Tibial nerve (tissue), 3 donors: ENCODE measurements around the gene ETV6.

Experiments
- POLR2A ChIP-seq, 2 donors: fragments of 450-650 bp; IDR thresholded peaks; one replicate each; pipeline ENCODE4 v1.6.1; 2017; ENCODE audit warnings: antibody characterized with exemption in 2 of 2, mild to moderate bottlenecking in 2 of 2, moderate library complexity in 2 of 2
- TF ChIP-seq, protein P1 (sequence below), 5 experiments: fragments of 200-600 bp in 3 of 5; fragments of 450-650 bp in 2 of 5; sonication (generic) in 3 of 5; IDR thresholded peaks; one replicate each; pipeline ENCODE4 v1.5.1; 2016 to 2019; ENCODE audit warnings: antibody characterized with exemption in 5 of 5, mild to moderate bottlenecking in 3 of 5, moderate library complexity in 2 of 5

DNA sequence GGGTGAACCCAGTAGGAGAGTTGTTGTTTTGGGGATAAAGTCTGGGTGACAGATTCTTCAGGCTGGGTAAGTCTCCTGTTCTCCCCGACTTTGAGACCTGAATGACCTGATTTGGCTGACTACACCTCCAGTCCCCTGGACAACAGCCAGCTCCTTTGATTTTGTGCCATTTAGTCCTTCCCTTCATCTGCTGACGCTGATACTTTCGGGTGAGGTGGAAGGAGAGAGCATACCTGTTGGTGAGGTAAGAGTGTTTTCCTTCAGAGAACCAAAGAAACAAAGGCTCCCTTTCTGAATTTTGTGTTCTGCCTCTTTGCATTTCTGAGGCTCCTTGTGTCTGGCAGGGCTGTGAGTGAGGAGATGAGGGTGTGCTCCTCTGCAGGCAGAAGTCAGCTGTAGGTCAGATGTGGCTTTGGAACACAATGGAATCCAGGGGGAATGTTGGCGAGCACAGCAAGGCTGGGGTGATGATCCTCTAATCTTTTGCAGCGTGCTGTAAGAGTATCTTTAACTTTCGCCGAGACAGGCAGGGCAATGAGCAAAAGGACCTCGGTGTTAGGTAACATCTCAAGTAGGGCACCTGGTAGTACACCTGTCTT, 12.1 kb downstream of the ETV6 start:
- TF ChIP-seq, protein P1, sequence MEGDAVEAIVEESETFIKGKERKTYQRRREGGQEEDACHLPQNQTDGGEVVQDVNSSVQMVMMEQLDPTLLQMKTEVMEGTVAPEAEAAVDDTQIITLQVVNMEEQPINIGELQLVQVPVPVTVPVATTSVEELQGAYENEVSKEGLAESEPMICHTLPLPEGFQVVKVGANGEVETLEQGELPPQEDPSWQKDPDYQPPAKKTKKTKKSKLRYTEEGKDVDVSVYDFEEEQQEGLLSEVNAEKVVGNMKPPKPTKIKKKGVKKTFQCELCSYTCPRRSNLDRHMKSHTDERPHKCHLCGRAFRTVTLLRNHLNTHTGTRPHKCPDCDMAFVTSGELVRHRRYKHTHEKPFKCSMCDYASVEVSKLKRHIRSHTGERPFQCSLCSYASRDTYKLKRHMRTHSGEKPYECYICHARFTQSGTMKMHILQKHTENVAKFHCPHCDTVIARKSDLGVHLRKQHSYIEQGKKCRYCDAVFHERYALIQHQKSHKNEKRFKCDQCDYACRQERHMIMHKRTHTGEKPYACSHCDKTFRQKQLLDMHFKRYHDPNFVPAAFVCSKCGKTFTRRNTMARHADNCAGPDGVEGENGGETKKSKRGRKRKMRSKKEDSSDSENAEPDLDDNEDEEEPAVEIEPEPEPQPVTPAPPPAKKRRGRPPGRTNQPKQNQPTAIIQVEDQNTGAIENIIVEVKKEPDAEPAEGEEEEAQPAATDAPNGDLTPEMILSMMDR (IDR thresholded peaks at IDR 0.05), result no peak
- TF ChIP-seq POLR2A (IDR thresholded peaks at IDR 0.05), result no peak
